ENCODE measurements around the gene NOC2L. TPM values are rescaled to one million over a fixed set of nuclear protein-coding genes. Genes with fewer than 3 reads are reported as not detected.
A peak's percentile ranks its signal among the peaks of the same experiment; 100 is the strongest.

Gene NOC2L
- total RNA-seq, 1 experiment from 2014 or later, result 102 TPM

- DNase-seq (ENCODE audit: low read depth), result peak; percentile 76
Measured at GRCh38 chr1:942864-943533, 16.1 kb downstream of the NOC2L start.

GRCh38 chr1:942411-942821, 16.6 kb downstream of the NOC2L start:
- no peak for DNase-seq (ENCODE audit: low read depth)

DNA sequence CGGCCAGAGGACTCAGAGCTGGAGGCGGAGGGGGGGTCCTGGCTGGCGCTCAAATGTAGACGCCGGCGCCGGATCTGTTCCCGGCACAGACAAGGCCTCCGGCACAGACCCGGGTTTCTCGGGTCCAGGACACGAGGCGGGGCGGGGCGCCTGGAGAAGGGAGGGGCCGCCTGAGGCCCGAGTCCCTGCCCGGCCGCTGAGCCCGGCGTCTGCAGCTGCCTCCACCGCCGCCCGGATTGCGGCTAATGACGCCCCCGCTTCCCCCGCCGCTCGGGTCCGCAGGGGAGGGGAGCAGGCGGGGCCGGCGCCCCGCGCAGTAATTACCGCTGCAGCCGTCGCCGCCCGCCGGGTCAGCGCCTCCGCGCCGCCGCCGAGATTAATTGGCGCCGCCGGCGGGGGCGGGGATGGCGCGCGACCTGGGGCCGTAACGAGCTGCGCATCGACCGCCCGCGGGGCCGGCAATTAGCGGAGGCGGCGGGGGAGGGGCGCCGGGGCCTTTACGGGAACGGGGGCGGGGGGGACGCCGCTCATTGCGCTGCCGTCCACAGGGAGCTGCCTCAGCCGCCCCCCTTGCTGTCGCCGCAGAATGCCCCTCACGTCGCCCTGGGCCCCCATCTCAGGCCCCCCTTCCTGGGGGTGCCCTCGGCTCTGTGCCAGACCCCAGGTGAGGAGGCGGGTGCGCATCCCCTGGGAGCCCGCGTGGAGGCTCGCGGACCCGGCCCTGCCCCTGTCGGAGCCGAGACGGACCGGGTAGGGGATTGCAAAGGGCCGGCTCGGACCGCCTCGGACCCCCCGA, 17.3 kb downstream of the NOC2L start:
- peak; percentile 92 for DNase-seq (ENCODE audit: low read depth)

DNA sequence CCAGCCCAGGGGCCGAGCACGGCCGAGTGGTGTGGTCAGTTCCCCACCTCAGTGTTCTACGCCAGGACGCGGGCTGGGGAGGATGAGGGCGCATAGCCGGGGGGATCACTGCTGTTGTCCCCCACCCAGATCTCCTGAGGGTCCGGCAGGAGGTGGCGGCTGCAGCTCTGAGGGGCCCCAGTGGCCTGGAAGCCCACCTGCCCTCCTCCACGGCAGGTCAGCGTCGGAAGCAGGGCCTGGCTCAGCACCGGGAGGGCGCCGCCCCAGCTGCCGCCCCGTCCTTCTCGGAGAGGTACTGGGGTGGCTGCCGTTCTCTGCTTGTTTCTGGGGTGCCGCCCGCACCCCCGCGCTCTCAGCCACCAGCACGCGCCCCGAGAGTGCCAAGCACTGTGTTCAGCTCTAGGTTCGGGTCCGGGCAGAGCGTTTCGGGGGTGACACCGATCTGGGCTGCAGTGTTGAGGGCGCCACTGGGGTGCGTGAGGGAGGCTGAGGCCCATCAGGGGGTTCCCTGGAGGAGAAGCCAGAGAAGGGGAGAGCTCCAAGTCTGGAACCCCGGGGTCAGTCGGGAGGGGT, 18.0 kb downstream of the NOC2L start:
- no peak for DNase-seq (ENCODE audit: low read depth)

GRCh38 chr1:940107-941014, 18.7 kb downstream of the NOC2L start:
- DNase-seq (ENCODE audit: low read depth), result peak; percentile 82

- no peak for DNase-seq (ENCODE audit: low read depth)
Measured at GRCh38 chr1:939511-940106, 19.4 kb downstream of the NOC2L start.

GRCh38 chr1:938711-939489, 20.2 kb downstream of the NOC2L start:
- DNase-seq (ENCODE audit: low read depth), result no peak

DNA sequence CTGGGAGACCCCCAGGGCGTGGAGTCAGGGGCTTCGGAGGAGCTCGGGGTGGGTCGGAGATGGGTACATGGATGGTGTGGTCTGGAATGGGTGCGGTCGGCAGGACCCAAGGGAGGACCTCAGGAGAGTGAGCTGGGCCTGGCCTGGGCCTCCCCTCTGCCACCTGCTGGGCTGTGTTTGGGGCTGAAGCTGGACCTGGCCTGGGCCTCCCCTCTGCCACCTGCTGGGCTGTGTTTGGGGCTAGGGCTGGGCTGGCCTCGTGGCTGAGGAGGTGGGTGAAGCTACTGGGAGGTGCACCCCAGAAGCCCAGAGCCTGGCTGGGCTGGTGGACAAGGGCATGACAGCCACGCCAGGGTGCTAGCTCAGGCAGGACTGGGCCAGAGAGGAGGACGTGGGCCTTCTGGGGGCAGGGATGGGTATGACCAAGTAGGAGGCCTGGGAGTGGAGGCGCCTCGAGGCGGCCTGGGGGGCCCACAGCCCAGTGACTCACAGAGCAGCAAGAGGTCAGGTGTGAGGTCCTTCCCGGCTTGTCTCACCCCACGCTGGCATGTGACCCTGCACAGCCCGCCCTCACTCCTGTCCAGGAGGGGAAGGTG, 20.9 kb downstream of the NOC2L start:
- peak; percentile 94 for DNase-seq (ENCODE audit: low read depth)

DNA sequence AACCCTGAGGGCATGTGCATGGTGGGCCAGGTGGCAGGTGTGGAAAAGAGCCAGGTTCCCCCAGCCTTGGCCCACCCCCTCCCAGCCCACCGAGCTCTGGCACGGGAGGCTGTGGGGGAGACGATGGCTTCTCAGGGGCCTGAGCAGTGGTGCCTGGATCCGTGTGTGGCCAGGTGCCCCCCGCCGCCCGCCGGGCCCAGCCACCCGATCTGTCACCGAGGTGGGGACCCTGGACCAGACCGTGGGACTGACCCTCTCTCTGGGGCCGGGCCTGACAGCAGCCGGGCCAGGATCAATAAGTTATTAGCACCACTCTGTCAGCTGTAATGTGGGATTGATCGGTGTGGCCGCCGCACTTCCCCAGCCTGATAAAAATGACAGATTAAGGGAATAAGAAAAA, 21.5 kb downstream of the NOC2L start:
- DNase-seq (ENCODE audit: low read depth), result no peak

- no peak for DNase-seq (ENCODE audit: low read depth)
Measured at GRCh38 chr1:936348-937264, 22.4 kb downstream of the NOC2L start.

- DNase-seq (ENCODE audit: low read depth), result no peak
Measured at GRCh38 chr1:935751-936231, 23.3 kb downstream of the NOC2L start.

- no peak for DNase-seq (ENCODE audit: low read depth)
Measured at GRCh38 chr1:934991-935750, 23.9 kb downstream of the NOC2L start.

- DNase-seq (ENCODE audit: low read depth), result no peak
Measured at GRCh38 chr1:933603-933940, 25.5 kb downstream of the NOC2L start.

GRCh38 chr1:932776-933602, 26.1 kb downstream of the NOC2L start:
- DNase-seq (ENCODE audit: low read depth), result no peak

DNA sequence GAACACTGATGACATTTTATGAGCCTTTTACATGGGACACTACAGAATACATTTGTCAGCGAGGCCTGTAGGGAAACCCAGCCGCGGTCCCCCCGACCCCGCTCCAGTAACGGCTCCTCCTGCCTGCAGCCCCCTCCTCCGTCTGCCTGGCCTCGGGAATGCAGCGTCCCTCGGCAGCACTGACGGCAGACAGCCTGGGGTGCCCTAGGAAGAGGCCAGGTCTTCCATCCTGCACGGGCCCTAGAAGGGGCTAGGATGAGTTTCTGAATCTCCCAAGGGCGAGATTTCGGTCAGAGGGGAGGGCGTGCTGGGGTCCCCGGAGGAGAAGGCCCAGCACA, 26.9 kb downstream of the NOC2L start:
- no peak for DNase-seq (ENCODE audit: low read depth)

DNA sequence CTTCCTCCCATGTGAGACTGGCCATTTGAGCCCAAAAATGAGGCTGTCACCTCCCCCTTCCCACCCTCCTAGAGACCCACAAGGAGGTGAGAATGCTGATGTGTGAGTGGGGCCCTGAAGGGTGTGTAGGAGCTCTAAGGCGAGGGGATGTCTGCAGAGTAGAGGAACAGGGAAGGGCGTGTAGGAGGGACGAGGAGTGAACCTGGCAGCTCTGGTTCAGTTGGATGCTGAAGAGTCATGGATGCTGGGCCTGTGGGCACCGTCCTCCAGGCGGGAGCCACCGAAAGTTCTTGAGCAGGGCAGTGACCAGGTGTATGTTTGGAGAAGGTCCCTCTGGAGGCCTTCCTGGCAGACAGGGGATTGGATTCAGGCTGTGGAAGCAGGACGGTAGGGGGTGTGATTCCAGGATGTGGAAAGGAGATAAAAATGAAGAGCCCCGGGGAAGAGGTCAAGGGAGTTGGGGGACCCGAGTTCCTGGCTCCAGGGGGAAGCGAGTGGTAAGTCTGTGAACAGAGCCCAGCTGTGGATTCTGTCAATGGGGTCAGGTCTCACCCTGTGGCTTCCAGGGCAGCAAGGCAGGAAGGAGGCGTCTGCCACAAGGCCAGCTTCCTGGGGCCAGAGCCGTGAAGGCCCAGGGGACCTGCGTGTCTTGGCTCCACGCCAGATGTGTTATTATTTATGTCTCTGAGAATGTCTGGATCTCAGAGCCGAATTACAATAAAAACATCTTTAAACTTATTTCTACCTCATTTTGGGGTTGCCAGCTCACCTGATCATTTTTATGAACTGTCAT, 27.5 kb downstream of the NOC2L start:
- no peak for DNase-seq (ENCODE audit: low read depth)

DNA sequence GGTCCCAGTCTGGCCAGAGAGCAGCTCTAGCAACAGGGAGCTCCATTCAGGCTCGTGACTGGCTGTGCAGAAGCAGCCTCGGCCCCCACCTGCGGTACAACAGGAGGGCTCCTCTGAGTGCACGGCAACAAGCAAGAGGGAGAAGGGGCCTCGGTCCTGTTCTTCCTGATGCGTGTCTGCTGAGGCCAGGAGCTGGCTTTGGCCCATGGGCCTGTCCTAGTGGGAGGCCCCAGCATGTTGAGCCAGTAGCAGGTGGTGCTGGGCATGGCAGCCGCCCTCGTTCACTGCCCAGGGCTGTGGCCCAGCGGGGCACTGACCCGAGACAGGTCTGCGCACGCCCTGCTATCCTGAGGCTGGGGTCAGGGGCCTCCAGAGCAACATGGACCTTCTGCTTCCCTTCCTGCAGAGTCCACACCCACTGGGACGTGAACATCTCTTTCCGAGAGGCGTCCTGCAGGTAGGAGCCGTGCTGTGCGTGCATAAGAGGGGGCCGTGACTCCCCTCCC, 28.4 kb downstream of the NOC2L start:
- no peak for DNase-seq (ENCODE audit: low read depth)
